Common myeloid progenitor, CD34-positive (primary cell): ENCODE data around the gene UNC119.

ENCODE experiments used
- CTCF ChIA-PET: fragments of 350-600 bp; sonication (Branson Sonifier 250); formaldehyde crosslinking; loops from one replicate; lab custom pipeline; 2021; ENCODE audit warnings: antibody characterized with exemption; lab: Charles Lee
- POLR2A ChIA-PET: fragments of 350-600 bp; sonication (Branson Sonifier 250); formaldehyde crosslinking; loops from one replicate; lab custom pipeline; 2021; ENCODE audit warnings: antibody characterized with exemption; lab: Charles Lee
- DNase-seq, 3 donors: peaks; one replicate each; pipeline versions ENCODE4 v3.0.0 to v3.0.0-alpha.2; 2013
- H3K27ac ChIP-seq, 2 experiments: 1 replicate in 1 of 2; 2 replicates in 1 of 2; pipeline ENCODE4 v1.7.0; 2013; ENCODE audit warnings: inconsistent platforms in 2 of 2, low read length in 2 of 2, mild to moderate bottlenecking in 2 of 2, low read depth in 1 of 2, moderate library complexity in 1 of 2; ENCODE audit not compliant: severe bottlenecking in 2 of 2, insufficient read depth in 1 of 2, poor library complexity in 1 of 2
- H3K27me3 ChIP-seq, 5 experiments: replicated peaks in 2 of 5; 1 replicate in 3 of 5; 2 replicates in 2 of 5; pipeline versions ENCODE4 v1.6.1 to v1.7.0; 2013; ENCODE audit warnings: low read length in 4 of 5, mild to moderate bottlenecking in 2 of 5, moderate library complexity in 2 of 5, inconsistent platforms in 1 of 5; ENCODE audit not compliant: insufficient read depth in 5 of 5, control insufficient read depth in 4 of 5
- H3K36me3 ChIP-seq, 4 experiments: 1 replicate in 2 of 4; 2 replicates in 2 of 4; pipeline versions ENCODE4 v1.6.1 to v1.7.0; 2013; ENCODE audit warnings: low read length in 3 of 4, control low read depth in 1 of 4, mild to moderate bottlenecking in 1 of 4; ENCODE audit not compliant: control insufficient read depth in 4 of 4, insufficient read depth in 4 of 4
- H3K4me1 ChIP-seq, 4 experiments: 1 replicate in 3 of 4; 2 replicates in 1 of 4; pipeline versions ENCODE4 v1.6.1 to v1.7.1; 2013; ENCODE audit warnings: low read length in 3 of 4, mild to moderate bottlenecking in 3 of 4, control low read depth in 1 of 4, inconsistent platforms in 1 of 4, moderate library complexity in 1 of 4; ENCODE audit not compliant: control insufficient read depth in 4 of 4, insufficient read depth in 4 of 4; ENCODE audit errors: control extremely low read depth in 1 of 4
- H3K4me3 ChIP-seq, 7 experiments: 1 replicate in 4 of 7; 2 replicates in 3 of 7; pipeline versions ENCODE4 v1.5.1 to v1.7.0; 2013; ENCODE audit warnings: mild to moderate bottlenecking in 7 of 7, low read length in 6 of 7, moderate library complexity in 6 of 7, inconsistent platforms in 2 of 7, low read depth in 2 of 7, control low read depth in 1 of 7; ENCODE audit not compliant: insufficient read depth in 4 of 7, control insufficient read depth in 1 of 7; ENCODE audit errors: extremely low read depth in 1 of 7
- H3K9me3 ChIP-seq, 5 experiments: 1 replicate in 4 of 5; 2 replicates in 1 of 5; pipeline versions ENCODE4 v1.6.1 to v1.7.1; 2013; ENCODE audit warnings: low read length in 4 of 5, mild to moderate bottlenecking in 2 of 5, inconsistent platforms in 1 of 5, low read depth in 1 of 5, moderate library complexity in 1 of 5; ENCODE audit not compliant: control insufficient read depth in 4 of 5, insufficient read depth in 2 of 5; ENCODE audit errors: control extremely low read depth in 1 of 5
- WGBS: methylation state at CpG from one replicate; pipeline ENCODE4 v1.1.5; 2013; ENCODE audit not compliant: insufficient coverage; 5-methylcytosine and 5-hydroxymethylcytosine counted together

Gene UNC119

DNA sequence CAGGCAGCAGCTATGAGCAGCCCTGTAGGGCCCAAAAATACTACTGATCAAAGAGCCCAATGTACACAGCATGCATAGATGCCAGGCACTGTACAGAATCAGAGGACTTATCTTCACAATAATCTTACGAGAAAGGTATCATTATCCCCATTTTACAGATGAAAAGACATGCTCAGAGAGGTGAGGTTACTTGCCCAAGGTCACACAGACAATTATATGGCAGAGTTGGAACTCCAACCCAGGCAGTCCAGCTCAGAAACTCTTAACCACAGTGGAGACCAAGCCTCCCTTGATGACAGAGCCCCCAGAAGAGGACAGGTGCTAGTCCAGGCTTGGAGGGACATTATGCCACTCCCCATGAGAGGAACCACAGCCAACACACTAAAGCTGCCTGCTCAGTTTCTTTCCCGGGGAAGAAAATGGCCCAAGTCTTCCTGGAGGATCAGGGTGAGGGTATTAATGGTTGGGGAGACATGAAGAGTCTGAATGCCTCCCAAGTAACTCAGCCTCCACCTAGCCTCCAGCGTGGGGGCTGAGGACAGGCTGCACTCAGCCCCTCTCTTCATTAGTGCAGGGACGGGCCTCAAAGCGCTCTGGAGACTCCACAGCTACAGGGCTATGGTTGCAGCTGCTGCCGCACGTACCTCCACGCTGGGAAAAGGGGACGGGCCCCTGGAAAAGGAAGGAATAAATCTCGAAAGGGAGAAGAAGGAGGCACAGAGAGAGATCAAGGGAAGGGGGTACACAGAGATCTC lies 826 bp downstream of the UNC119 start:
- ChIA-PET POLR2A (no interaction called here), CTCF (interaction anchor here (1.1 to 1.7 kb wide), 4 partner anchors 11 to 61 kb away, joined by 3 to 8 read pairs (median 4); no protein-coding TSS in a partner anchor)
- Histone ChIP-seq H3K9me3 (no peaks in the 10 kb centered on the region), H3K4me3 (peak overlapping the region in 6 of 7 experiments; percentile 23 to 77 (median 72)), H3K27me3 (no peaks in the 10 kb centered on the region), H3K36me3 (peaks cover under 1 to 40% (median 30%) of the 10 kb centered on the region in 4 experiments), H3K4me1 (peaks cover 2 to 34% (median 26%) of the 10 kb centered on the region in 4 experiments), H3K27ac (no peak overlapping the region)
- WGBS = 88% methylated on average over 1 of the region's 10 CpGs
- DNase-seq = no peak

DNA sequence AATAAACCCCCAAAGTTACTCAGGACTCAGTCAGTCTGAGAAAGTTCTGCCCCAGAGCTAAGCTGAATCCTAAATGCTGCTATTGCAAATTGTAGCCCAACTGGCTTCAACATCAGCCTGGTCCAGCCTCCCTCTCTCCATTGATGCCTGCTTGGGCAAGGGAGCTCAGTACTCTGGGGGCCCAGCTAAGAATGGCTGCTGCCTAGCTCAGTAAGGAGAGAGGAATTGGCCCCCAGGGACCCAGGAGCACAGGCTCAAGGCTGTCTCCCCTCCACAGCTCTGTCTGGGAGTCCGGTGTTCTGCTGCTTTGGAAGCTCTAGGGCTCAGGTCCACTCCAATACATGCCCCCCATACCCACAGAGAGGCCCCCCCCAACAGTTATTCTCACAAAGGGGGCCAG lies 1.6 kb downstream of the UNC119 start:
- Histone ChIP-seq H3K9me3 (no peaks in the 10 kb centered on the region), H3K36me3 (peaks cover 0 to 36% (median 23%) of the 10 kb centered on the region in 4 experiments), H3K27ac (no peak overlapping the region), H3K27me3 (no peaks in the 10 kb centered on the region), H3K4me3 (no peak overlapping the region), H3K4me1 (peaks cover 2 to 34% (median 26%) of the 10 kb centered on the region in 4 experiments)
- CTCF ChIA-PET = interaction anchor here (1.0 to 1.7 kb wide), 5 partner anchors 10 to 62 kb away, joined by 3 to 8 read pairs (median 4); no protein-coding TSS in a partner anchor
- no peak for DNase-seq
- POLR2A ChIA-PET = no interaction called here
- WGBS = no CpG with 5 or more reads among the region's 1 CpG

DNA sequence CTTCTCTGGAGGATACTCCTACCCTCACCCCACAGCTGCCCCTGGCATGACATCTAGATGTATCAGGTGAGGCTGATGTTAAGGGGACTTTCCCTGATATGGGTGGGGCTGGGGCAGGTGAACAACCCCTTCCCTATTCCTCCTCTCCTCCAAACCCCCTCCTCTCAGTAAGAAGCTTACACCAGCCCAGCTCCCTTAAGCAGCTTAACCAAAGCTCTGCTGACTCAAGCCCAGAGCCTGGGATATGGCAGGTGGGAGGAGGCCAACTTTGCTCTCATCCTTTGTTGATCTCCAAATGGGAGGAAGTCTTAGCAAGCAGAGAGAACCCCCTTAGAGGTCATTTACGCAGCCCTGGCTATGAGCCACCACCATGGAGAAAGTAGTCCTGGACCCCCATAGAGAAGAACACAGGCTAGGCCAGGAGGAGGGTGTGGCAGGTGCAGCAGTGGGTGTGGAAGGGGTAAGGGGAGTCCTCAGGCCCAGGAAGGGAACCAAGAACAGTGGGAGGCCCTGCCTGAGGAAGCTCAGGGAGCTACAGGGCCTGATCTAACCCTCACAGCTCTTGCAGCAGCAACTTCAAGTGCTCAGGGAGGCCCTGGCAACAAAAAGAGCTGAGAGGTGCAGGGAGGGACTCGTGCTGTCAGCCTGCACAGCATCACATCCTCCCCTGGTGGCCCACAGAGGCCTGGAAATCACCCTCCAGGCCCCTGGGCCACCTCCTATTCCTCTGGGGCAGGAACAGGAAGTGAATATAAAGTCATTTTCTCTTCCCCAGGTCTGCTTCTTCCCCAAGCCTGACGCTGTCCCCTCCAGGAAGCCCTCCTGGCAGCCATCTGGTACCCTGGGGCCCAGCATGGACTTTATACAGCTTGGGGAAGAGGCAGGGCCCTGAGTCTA lies 2.9 kb downstream of the UNC119 start:
- Histone ChIP-seq H3K36me3 (peaks cover 0 to 26% (median 13%) of the 10 kb centered on the region in 4 experiments), H3K27me3 (no peaks in the 10 kb centered on the region), H3K4me3 (no peak overlapping the region), H3K4me1 (peaks cover 2 to 34% (median 26%) of the 10 kb centered on the region in 4 experiments), H3K9me3 (no peaks in the 10 kb centered on the region), H3K27ac (no peak overlapping the region)
- 58% methylated on average over 2 of the region's 3 CpGs for WGBS
- POLR2A ChIA-PET = no interaction called here
- DNase-seq = peak in 2 of 3 donors; percentile 57 to 59
- CTCF ChIA-PET = interaction anchor here (0.7 to 4.4 kb wide), 10 partner anchors 8 to 83 kb away, joined by 3 to 32 read pairs (median 4); partner anchors contain the start of gene PIGS

DNA sequence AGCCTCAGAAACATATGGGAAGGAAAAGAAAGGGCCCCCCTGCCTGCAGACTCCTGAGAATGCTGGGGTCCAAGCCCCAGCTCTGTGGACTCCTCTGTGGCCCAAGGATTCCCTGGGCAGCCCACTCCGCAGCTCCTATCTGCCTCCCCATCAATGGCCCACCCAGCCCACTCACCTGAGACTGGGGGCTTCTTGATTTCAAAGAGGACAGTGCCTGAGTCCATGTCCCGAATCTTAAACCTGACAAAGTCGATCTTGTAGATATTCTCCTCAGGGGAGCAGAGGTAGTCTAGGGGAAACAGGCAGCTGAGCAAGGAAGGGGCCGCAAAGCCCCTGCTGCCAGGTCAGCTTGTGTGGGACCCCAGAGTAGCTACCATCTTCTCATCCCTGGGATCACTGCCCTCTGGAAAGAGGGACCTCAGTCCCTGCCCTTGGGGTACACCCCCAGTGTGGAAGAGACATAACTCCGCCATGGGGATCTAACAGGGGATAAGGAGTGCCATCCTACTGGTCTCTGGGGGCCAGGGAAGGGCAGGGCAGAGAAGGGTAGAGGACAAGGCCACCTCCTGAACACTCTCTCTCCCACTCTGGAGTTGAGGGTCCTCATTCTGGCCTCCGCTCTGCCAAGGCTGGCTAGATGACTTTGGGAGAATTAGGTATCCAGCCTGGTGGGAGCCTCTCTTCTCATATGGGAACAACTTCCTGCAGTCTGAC lies 3.9 kb downstream of the UNC119 start:
- Histone ChIP-seq H3K9me3 (no peaks in the 10 kb centered on the region), H3K36me3 (peaks cover 0 to 16% (median 5%) of the 10 kb centered on the region in 4 experiments), H3K4me3 (no peak overlapping the region), H3K27me3 (no peaks in the 10 kb centered on the region), H3K27ac (no peak overlapping the region), H3K4me1 (peaks cover 2 to 34% (median 26%) of the 10 kb centered on the region in 4 experiments)
- POLR2A ChIA-PET = no interaction called here
- 98% methylated on average over 5 of the region's 6 CpGs for WGBS
- DNase-seq = no peak
- CTCF ChIA-PET = interaction anchor here (0.7 to 4.4 kb wide), 13 partner anchors 7 to 82 kb away, joined by 3 to 32 read pairs (median 4); partner anchors contain the start of gene PIGS

DNA sequence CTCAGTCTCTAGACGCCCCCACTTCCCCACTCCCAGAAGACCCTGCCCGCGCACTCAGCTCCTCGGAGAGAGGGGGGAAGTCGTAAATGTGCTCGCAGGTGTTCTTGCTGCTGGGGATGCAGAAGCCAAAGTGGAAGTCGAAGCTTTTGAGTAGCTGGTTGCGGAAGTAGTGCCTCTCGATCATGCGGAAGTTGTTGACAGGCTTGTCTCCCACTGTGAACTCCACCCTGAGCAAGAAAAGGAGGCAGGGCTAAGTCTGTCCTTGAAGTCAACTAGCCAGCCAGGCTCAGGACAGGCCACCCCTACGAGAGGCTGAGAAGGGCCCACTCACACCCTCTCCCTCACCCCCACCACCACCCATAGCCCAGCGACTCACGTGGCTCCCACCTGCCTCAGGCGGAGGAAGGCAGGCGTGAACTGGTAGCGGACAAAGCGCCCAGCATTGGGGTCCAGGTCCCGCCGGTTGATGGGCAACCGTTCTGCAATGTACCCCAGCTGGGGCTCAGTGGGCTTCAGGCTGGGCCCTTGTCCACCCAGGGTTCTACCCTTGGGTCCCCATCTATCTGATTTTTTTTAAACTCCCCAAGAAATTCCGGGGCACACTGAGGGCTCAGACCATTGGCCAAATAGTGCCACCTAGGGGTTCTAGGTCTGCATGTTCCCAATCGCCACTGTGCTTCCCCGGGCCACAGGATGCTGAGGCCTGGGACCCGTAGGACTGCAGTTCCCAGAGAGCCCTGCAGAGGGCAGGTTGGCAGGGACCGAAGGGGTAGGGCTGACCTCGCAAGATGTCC lies 4.6 kb downstream of the UNC119 start:
- peaks cover 2 to 34% (median 25%) of the 10 kb centered on the region in 4 experiments for H3K4me1 ChIP-seq
- no peaks in the 10 kb centered on the region for H3K9me3 ChIP-seq
- POLR2A ChIA-PET = interaction anchor here (0.9 kb wide), 1 partner anchor 44 kb away, joined by 4 read pairs; no protein-coding TSS in a partner anchor
- peak overlapping the region in 1 of 7 experiments; percentile 1 for H3K4me3 ChIP-seq
- peaks cover 0 to 11% (median 0%) of the 10 kb centered on the region in 4 experiments for H3K36me3 ChIP-seq
- H3K27me3 ChIP-seq = no peaks in the 10 kb centered on the region
- CTCF ChIA-PET = interaction anchor here (0.6 to 4.4 kb wide), 19 partner anchors 9 to 82 kb away, joined by 3 to 32 read pairs (median 5); partner anchors contain the start of gene PIGS
- DNase-seq = peak; percentile 63 to 89 (median 82)
- WGBS = 27% methylated on average over 22 of the region's 26 CpGs
- H3K27ac ChIP-seq = peak overlapping the region in 1 of 2 experiments; percentile 45
